ENCODE data around the gene RDH5. TPM values are rescaled to one million over a fixed set of nuclear protein-coding genes. Genes with fewer than 3 reads are reported as not detected.

The RDH5 gene
- total RNA-seq, 1 experiment from 2014 or later: 6.0 TPM

DNA sequence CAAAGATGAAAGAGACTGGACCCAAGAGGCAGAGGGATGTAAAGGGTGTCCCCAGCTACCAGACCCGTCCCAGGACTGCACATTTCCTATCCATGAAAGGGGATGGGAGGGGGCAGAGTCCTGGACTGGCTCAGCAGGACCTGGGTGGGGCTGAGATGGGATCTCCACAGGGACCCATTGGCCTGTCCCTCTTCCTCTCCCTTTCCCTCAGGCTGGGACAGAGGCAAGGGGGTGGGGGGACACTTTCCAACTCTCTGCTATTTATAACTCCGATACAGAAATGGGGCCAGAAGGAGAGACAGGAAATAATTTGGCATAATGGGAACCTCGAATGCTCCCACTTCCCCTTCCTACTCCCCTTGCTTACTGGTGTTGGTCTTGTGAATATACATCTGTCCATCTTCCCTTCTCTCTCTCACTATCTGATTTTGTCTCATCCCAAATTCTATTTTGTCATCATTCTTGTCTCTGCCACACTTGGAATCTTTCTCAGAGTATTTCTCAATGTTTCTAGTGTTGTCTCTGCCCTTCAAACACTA lies 11.4 kb upstream of the RDH5 start:
- no TSS peak for BruUV-seq (replicated peaks)
- Mint-ChIP-seq H3K27me3 (ENCODE audit: insufficient read depth, unreplicated experiment) (peaks cover 18% of the 10 kb centered on the region), H3K36me3 (ENCODE audit: insufficient read depth, unreplicated experiment) (no peaks in the 10 kb centered on the region), H3K9me3 (ENCODE audit: unreplicated experiment) (no peaks in the 10 kb centered on the region), H3K4me3 (ENCODE audit: unreplicated experiment) (peak overlapping the region; percentile 78), H3K4me1 (ENCODE audit: low read depth, unreplicated experiment) (peaks cover 18% of the 10 kb centered on the region), H3K27ac (ENCODE audit: unreplicated experiment) (no peak overlapping the region)
- ChIA-PET POLR2A (no interaction called here), CTCF (interaction anchor here (1.8 kb wide), 1 partner anchor 11 kb away, joined by 7 read pairs; the partner anchor contains the start of gene RDH5)
- Histone ChIP-seq H3K36me3 (ENCODE audit: control insufficient read depth, insufficient read depth, low read length) (no peaks in the 10 kb centered on the region), H3K9me3 (no peaks in the 10 kb centered on the region), H3K4me3 (ENCODE audit: low read depth, low read length) (no peak overlapping the region), H3K4me1 (peaks cover 36% of the 10 kb centered on the region), H3K27me3 (replicated peaks; ENCODE audit: control insufficient read depth, insufficient read depth, low read length) (no peaks in the 10 kb centered on the region)
- intact Hi-C loops (cut with micrococcal nuclease; ENCODE audit: unreplicated experiment): loop anchor here (1.0 kb wide), 1 partner anchor 8 kb away; the partner anchor contains the start of gene BLOC1S1
- TF ChIP-seq, protein P1, sequence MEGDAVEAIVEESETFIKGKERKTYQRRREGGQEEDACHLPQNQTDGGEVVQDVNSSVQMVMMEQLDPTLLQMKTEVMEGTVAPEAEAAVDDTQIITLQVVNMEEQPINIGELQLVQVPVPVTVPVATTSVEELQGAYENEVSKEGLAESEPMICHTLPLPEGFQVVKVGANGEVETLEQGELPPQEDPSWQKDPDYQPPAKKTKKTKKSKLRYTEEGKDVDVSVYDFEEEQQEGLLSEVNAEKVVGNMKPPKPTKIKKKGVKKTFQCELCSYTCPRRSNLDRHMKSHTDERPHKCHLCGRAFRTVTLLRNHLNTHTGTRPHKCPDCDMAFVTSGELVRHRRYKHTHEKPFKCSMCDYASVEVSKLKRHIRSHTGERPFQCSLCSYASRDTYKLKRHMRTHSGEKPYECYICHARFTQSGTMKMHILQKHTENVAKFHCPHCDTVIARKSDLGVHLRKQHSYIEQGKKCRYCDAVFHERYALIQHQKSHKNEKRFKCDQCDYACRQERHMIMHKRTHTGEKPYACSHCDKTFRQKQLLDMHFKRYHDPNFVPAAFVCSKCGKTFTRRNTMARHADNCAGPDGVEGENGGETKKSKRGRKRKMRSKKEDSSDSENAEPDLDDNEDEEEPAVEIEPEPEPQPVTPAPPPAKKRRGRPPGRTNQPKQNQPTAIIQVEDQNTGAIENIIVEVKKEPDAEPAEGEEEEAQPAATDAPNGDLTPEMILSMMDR (IDR thresholded peaks at IDR 0.05; ENCODE audit: insufficient read depth in 1 of 2, low read depth in 1 of 2, low read length in 1 of 2, severe bottlenecking in 1 of 2, unreplicated experiment in 1 of 2): no peak
- no peak for DNase-seq

DNA sequence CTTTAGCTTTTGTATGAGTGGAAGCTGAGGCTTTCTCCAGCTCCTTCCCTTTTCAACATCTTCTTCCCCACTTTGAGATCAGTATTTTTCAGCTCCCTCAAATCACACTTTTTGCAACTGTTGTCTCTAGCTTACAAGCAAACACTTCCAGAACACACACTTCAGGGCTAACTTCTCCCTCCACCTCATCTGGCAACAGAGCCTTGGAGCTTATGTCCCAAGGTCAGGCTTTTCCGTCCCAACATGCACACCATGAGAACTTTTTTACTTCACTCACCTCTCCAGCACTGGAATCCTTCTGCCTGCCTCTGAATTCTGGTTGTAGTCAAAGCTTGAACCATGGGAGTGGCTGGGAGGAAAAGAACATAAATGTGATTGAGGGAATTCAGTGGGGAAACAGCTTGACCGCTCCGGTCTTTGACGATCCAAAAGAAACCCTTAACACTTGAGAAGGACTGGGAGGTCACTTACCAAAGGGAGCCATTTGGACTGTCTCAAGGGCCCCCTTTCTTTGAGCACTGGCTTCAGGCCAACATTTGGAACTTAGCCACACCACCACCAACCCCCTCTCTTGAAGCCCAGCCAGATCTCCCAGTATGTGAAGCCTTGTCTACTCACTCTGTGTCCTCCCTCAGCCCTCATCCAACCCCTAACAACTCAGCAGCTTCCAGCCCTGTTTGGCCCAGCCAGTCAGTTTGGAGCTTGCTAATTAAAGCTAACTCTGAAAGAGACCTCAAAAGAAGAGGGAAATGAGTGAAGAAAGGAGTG lies 8.2 kb upstream of the RDH5 start:
- TF ChIP-seq, protein P1 (IDR thresholded peaks at IDR 0.05; ENCODE audit: insufficient read depth in 1 of 2, low read depth in 1 of 2, low read length in 1 of 2, severe bottlenecking in 1 of 2, unreplicated experiment in 1 of 2): no peak
- CTCF ChIA-PET: no interaction called here
- H3K36me3 ChIP-seq (ENCODE audit: control insufficient read depth, insufficient read depth, low read length): no peaks in the 10 kb centered on the region
- H3K4me3 ChIP-seq (ENCODE audit: low read depth, low read length): no peak overlapping the region
- BruUV-seq (replicated peaks): no TSS peak
- no peak overlapping the region for H3K4me3 Mint-ChIP-seq (ENCODE audit: unreplicated experiment)
- H3K9me3 Mint-ChIP-seq (ENCODE audit: unreplicated experiment): no peaks in the 10 kb centered on the region
- no peaks in the 10 kb centered on the region for H3K9me3 ChIP-seq
- H3K36me3 Mint-ChIP-seq (ENCODE audit: insufficient read depth, unreplicated experiment): peaks cover 17% of the 10 kb centered on the region
- peaks cover 12% of the 10 kb centered on the region for H3K4me1 Mint-ChIP-seq (ENCODE audit: low read depth, unreplicated experiment)
- no peak for DNase-seq
- no peak overlapping the region for H3K27ac Mint-ChIP-seq (ENCODE audit: unreplicated experiment)
- peaks cover 12% of the 10 kb centered on the region for H3K4me1 ChIP-seq
- POLR2A ChIA-PET: no interaction called here
- H3K27me3 ChIP-seq (replicated peaks; ENCODE audit: control insufficient read depth, insufficient read depth, low read length): no peaks in the 10 kb centered on the region
- peaks cover 18% of the 10 kb centered on the region for H3K27me3 Mint-ChIP-seq (ENCODE audit: insufficient read depth, unreplicated experiment)
- intact Hi-C loops (cut with micrococcal nuclease; ENCODE audit: unreplicated experiment): no loop called here

DNA sequence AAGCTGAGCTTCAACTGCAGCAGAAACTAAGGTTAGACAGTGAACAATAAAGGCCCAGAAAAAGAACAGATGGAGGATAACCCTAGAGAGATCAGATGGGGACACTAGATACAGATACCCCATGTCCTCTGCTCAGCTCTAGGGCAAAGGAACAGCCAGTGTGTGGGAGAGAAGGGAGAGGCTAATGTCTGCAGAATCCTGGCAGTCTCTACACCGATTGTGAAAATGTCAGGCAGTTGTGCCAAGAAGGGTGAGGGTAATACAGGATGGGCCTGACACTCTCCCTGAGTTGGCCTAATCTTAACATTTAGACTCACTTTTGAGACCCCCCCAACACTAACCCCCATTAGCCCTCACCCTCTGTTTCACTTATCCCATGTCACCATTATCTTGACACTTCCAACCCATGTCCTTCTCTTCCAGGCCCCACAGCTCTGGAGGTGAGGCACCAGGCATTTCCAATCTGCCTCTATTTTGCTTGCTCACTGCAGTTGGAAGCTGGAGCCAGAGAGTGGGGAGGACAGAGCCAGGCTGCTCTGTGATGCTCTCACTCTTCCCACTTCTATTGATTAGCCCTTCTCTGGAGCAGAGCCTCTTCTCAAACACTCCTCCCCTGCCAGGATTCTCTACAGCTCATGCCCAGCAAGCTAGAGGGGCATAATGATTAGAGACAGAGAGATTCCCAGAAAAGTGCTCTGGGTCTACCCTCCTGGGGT lies 7.3 kb upstream of the RDH5 start:
- no peaks in the 10 kb centered on the region for H3K9me3 Mint-ChIP-seq (ENCODE audit: unreplicated experiment)
- H3K4me3 Mint-ChIP-seq (ENCODE audit: unreplicated experiment): no peak overlapping the region
- DNase-seq: no peak
- ChIA-PET CTCF (no interaction called here), POLR2A (no interaction called here)
- no TSS peak for BruUV-seq (replicated peaks)
- TF ChIP-seq, protein P1 (IDR thresholded peaks at IDR 0.05; ENCODE audit: insufficient read depth in 1 of 2, low read depth in 1 of 2, low read length in 1 of 2, severe bottlenecking in 1 of 2, unreplicated experiment in 1 of 2): no peak
- no peak overlapping the region for H3K27ac Mint-ChIP-seq (ENCODE audit: unreplicated experiment)
- H3K27me3 ChIP-seq (replicated peaks; ENCODE audit: control insufficient read depth, insufficient read depth, low read length): no peaks in the 10 kb centered on the region
- peaks cover 17% of the 10 kb centered on the region for H3K36me3 Mint-ChIP-seq (ENCODE audit: insufficient read depth, unreplicated experiment)
- peaks cover 15% of the 10 kb centered on the region for H3K4me1 ChIP-seq
- no peaks in the 10 kb centered on the region for H3K9me3 ChIP-seq
- intact Hi-C loops (cut with micrococcal nuclease; ENCODE audit: unreplicated experiment): no loop called here
- H3K4me3 ChIP-seq (ENCODE audit: low read depth, low read length): no peak overlapping the region
- H3K36me3 ChIP-seq (ENCODE audit: control insufficient read depth, insufficient read depth, low read length): no peaks in the 10 kb centered on the region
- H3K4me1 Mint-ChIP-seq (ENCODE audit: low read depth, unreplicated experiment): peaks cover 11% of the 10 kb centered on the region
- H3K27me3 Mint-ChIP-seq (ENCODE audit: insufficient read depth, unreplicated experiment): peaks cover 18% of the 10 kb centered on the region
